ENCODE data around the gene ST8SIA5.

DNA sequence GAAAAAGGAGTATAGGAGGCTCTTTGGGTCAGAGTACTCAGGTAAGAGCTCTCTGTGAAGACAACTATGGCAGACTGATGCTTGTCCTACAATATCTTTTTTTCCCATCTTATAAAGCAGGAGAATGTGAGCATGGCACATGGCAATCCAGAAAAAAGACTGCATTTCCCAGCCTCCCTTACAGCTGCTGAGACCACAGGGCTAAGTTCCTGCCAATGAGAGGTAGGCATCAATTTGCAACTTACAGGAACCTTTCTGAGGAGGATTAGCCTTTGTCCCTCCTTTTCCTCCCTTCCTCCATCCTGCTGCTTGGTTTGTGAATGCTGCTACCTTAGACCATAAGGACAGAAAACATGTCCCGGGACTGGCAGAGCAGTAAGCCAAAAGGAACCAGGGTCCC lies 37.8 kb upstream of the ST8SIA5 start:
- TF ChIP-seq IRF1 (CRISPR knock-in tag; IDR thresholded peaks at IDR 0.05) (no peak), JAZF1 (CRISPR knock-in tag; IDR thresholded peaks at IDR 0.05) (no peak), ZNF281 (CRISPR knock-in tag; IDR thresholded peaks at IDR 0.05) (no peak), SOX15 (CRISPR knock-in tag; IDR thresholded peaks at IDR 0.05) (no peak), KAT7 (CRISPR knock-in tag; IDR thresholded peaks at IDR 0.05; ENCODE audit: borderline replicate concordance) (no peak), OVOL2 (CRISPR knock-in tag; IDR thresholded peaks at IDR 0.05; ENCODE audit: borderline replicate concordance) (no peak), TP53 (CRISPR knock-in tag; IDR thresholded peaks at IDR 0.05) (no peak)
